Natural killer cell (primary cell): ENCODE data around the gene RAP1GAP. TPM values are rescaled to one million over a fixed set of nuclear protein-coding genes. Genes with fewer than 3 reads are reported as not detected.

Experiments used
- ATAC-seq, 3 donors: fragments of 150-1000 bp in 2 of 3; fragments of 200-7000 bp in 1 of 3; cut with Tn5 transposase; 1 replicate in 1 of 3; 2 replicates in 2 of 3; pipeline ENCODE4 v1.10.0; 2021; ENCODE audit warnings: mild to moderate bottlenecking in 2 of 3, moderate library complexity in 2 of 3
- DNase-seq, 2 donors: peaks; one replicate each; pipeline versions ENCODE4 v3.0.0 to v3.0.0-alpha.2; 2013 to 2021; ENCODE audit warnings: mixed read lengths in 1 of 2
- H3K27ac ChIP-seq: one replicate; pipeline ENCODE4 v1.5.1; 2013; ENCODE audit warnings: mild to moderate bottlenecking, low read length
- H3K27me3 ChIP-seq: one replicate; pipeline ENCODE4 v1.6.1; 2013; ENCODE audit warnings: low read length; ENCODE audit not compliant: control insufficient read depth, insufficient read depth
- H3K36me3 ChIP-seq: one replicate; pipeline ENCODE4 v1.6.1; 2013; ENCODE audit warnings: low read length; ENCODE audit not compliant: control insufficient read depth, insufficient read depth
- H3K4me1 ChIP-seq: one replicate; pipeline ENCODE4 v1.6.1; 2013; ENCODE audit warnings: low read length; ENCODE audit not compliant: control insufficient read depth, insufficient read depth
- H3K4me3 ChIP-seq: one replicate; pipeline ENCODE4 v1.5.1; 2013; ENCODE audit warnings: low read length
- H3K9me3 ChIP-seq: one replicate; pipeline ENCODE4 v1.6.1; 2013; ENCODE audit warnings: low read length; ENCODE audit not compliant: control insufficient read depth, insufficient read depth
- H3K27ac Mint-ChIP-seq, 2 donors: one replicate each; pipeline ENCODE4 v1.8.0; 2022; ENCODE audit warnings: mild to moderate bottlenecking in 2 of 2, mixed read lengths in 2 of 2, moderate library complexity in 1 of 2
- H3K27me3 Mint-ChIP-seq, 2 donors: one replicate each; pipeline ENCODE4 v1.8.0; 2022; ENCODE audit warnings: low read depth in 2 of 2, mixed read lengths in 2 of 2
- H3K36me3 Mint-ChIP-seq: one replicate; pipeline ENCODE4 v1.8.0; 2022; ENCODE audit warnings: mixed read lengths
- H3K4me1 Mint-ChIP-seq, 2 donors: one replicate each; pipeline ENCODE4 v1.8.0; 2022; ENCODE audit warnings: mixed read lengths in 2 of 2
- H3K4me3 Mint-ChIP-seq: one replicate; pipeline ENCODE4 v1.8.0; 2022; ENCODE audit warnings: mild to moderate bottlenecking, moderate library complexity, mixed read lengths
- H3K9me3 Mint-ChIP-seq, 2 donors: one replicate each; pipeline ENCODE4 v1.8.0; 2022; ENCODE audit warnings: mixed read lengths in 2 of 2
- WGBS: methylation state at CpG from one replicate; pipeline ENCODE4 v1.1.7; 2013; ENCODE audit warnings: missing lambda C conversion rate; ENCODE audit not compliant: insufficient coverage; 5-methylcytosine and 5-hydroxymethylcytosine counted together
- intact Hi-C: fragments of 100-400 bp; cut with micrococcal nuclease; formaldehyde crosslinking; loops from one replicate; pipeline ENCODE4 v1.14.2; 2022
- total RNA-seq, 4 donors: library from RNA; stranded (reverse); fragments of 120-200 nt in 1 of 4; gene quantifications; one replicate each; pipeline versions ENCODE4 v1.2.3 to v1.2.4, GENCODE V29; 2013 to 2022
- TF ChIP-seq, protein P1 (sequence below): fragments of 200-600 bp; IDR thresholded peaks from one replicate; pipeline ENCODE4 v1.8.0; 2022; ENCODE audit warnings: antibody characterized with exemption

RAP1GAP gene
- total RNA-seq, 3 donors from 2014 or later (not counting 1 experiment from before 2014, with no cell fraction given), result 0.47 to 1.1 TPM; not detected in 1

DNA sequence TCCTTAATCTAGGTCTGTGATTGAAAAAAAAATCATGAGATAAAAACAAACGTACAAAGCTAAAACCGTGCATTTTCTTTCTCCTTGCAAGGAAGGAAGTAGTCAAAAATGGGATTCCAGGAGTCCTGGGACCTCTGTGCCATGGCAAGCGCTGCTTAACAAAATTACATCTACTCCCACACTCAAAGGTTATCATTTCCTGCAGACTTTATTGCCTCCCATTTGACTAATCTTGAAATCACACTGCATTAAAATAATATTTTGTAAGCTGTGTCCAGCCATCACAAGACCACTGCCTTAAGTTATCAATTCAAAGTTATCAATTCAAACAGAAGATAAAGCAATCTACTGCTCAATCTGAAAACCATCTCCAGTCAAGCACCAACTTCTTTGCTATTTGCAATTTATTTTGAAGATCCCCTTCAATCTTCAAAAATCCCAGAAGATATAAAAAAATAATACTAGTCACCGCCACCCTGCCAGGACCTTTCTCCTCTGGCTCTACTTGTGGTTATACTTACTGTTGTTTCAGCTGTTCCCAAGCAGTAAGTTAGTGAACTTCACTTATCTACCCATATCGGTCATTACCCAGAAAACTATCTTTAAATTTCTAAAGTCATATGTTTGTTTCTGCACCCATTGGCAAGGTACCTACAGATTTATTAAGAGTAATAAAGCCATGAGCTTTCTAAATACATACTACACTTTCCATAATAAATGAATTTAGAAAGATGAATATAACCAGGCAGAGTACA lies 38.1 kb upstream of the RAP1GAP start:
- TF ChIP-seq, protein P1, sequence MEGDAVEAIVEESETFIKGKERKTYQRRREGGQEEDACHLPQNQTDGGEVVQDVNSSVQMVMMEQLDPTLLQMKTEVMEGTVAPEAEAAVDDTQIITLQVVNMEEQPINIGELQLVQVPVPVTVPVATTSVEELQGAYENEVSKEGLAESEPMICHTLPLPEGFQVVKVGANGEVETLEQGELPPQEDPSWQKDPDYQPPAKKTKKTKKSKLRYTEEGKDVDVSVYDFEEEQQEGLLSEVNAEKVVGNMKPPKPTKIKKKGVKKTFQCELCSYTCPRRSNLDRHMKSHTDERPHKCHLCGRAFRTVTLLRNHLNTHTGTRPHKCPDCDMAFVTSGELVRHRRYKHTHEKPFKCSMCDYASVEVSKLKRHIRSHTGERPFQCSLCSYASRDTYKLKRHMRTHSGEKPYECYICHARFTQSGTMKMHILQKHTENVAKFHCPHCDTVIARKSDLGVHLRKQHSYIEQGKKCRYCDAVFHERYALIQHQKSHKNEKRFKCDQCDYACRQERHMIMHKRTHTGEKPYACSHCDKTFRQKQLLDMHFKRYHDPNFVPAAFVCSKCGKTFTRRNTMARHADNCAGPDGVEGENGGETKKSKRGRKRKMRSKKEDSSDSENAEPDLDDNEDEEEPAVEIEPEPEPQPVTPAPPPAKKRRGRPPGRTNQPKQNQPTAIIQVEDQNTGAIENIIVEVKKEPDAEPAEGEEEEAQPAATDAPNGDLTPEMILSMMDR, result no peak
- Histone ChIP-seq H3K27me3 (no peaks in the 10 kb centered on the region), H3K4me3 (no peak overlapping the region), H3K9me3 (no peaks in the 10 kb centered on the region), H3K36me3 (peaks cover 56% of the 10 kb centered on the region), H3K4me1 (no peaks in the 10 kb centered on the region), H3K27ac (no peak overlapping the region)
- Mint-ChIP-seq H3K27ac (no peak overlapping the region), H3K4me1 (peaks cover 0 to 4% of the 10 kb centered on the region in 2 donors), H3K27me3 (no peaks in the 10 kb centered on the region), H3K9me3 (no peaks in the 10 kb centered on the region), H3K4me3 (no peak overlapping the region), H3K36me3 (peaks cover 26% of the 10 kb centered on the region)
- intact Hi-C loops, result no loop called here
- DNase-seq (no peak), ATAC-seq (no peak)
- WGBS, result 85% methylated on average over 3 of the region's 5 CpGs

DNA sequence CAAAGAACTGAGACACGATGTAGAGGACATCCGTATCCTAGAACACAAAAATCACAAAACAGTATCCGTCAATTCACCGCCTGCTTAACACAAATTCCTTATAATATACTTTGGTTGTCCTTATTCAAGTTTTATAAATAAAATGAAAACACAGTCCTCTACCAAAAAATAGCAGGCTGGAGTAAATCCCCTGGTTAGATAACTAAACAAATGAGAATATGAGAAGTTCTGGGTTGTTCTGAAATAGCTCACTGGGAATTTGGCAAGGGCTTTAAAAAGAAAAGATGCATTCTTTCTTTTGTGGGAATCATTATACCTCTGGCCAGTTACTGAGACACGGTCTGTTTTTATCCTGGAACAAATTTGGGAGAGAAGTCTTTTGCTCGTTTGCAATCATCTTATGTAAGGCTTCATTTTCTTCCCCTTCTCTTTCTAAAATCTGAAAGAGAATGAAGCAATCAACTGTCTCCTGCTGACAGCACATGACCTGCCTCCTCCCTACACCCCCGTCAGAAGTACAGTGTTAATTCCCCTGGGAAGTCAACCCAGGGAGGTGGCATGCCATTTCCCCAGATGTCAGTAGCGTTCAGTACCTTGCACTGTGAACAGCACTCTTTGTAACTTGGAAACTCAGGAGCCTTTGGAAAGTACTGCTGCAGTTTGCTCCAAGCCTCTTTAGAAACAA lies 37.1 kb upstream of the RAP1GAP start:
- H3K36me3 Mint-ChIP-seq, result peaks cover 32% of the 10 kb centered on the region

DNA sequence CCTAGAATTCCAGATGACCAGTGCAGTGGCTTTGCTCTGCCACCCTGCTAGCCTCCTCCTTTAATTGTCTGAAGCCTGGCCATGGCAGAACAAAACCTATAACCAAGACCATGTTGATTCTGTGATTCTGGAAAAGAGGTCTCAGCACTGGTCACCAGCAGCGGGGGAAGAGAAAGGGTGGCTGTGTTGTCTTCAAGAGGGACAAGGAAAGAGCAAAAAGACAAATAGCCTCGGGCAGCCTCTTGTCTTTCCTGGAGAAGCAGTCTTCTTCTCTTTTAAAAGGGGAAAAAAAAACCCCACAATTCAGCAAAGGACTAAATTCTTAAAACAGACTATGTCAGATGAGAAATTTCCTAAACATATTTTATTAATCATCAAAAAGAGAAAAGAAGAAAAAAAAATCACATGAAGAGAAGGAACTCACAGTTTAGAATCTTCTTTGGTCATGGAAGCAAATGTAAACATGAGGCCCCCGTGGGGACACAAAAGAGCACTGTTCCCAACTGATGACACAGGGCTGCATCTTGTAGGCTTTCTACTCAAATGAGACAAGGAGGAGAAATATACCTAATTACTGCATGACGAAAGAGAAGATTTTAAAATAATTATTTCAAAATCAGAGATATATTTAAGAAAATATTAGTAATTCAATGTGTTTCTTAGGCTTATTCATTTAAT lies 36.3 kb upstream of the RAP1GAP start:
- Mint-ChIP-seq H3K36me3 (peaks cover 34% of the 10 kb centered on the region), H3K27ac (no peak overlapping the region), H3K4me3 (no peak overlapping the region), H3K27me3 (no peaks in the 10 kb centered on the region), H3K4me1 (peaks cover 0 to 4% of the 10 kb centered on the region in 2 donors), H3K9me3 (no peaks in the 10 kb centered on the region)
- intact Hi-C loops, result no loop called here
- H3K27ac ChIP-seq, result no peak overlapping the region
- H3K4me1 ChIP-seq, result no peaks in the 10 kb centered on the region
- H3K36me3 ChIP-seq, result peaks cover 59% of the 10 kb centered on the region
- TF ChIP-seq, protein P1, result no peak
- WGBS, result 100% methylated on average over 2 of the region's 4 CpGs
- H3K9me3 ChIP-seq, result no peaks in the 10 kb centered on the region
- ATAC-seq (no peak), DNase-seq (no peak)
- H3K27me3 ChIP-seq, result no peaks in the 10 kb centered on the region
- no peak overlapping the region for H3K4me3 ChIP-seq

More for the DNA sequence above, 37.1 kb upstream of the RAP1GAP start:
- intact Hi-C loops, result no loop called here
- 89% methylated on average over 7 of the region's 8 CpGs for WGBS
- Histone ChIP-seq H3K9me3 (no peaks in the 10 kb centered on the region), H3K36me3 (peaks cover 59% of the 10 kb centered on the region), H3K27me3 (no peaks in the 10 kb centered on the region), H3K27ac (no peak overlapping the region), H3K4me3 (no peak overlapping the region), H3K4me1 (no peaks in the 10 kb centered on the region)
- Mint-ChIP-seq H3K27me3 (no peaks in the 10 kb centered on the region), H3K4me3 (no peak overlapping the region), H3K9me3 (no peaks in the 10 kb centered on the region), H3K4me1 (peaks cover 0 to 4% of the 10 kb centered on the region in 2 donors), H3K27ac (no peak overlapping the region)
- no peak for DNase-seq
- ATAC-seq, result no peak
- TF ChIP-seq, protein P1, result no peak
